Endothelial cell of umbilical vein (primary cell): Measurements from ENCODE around the gene NAGS. TPM values are rescaled to one million over a fixed set of nuclear protein-coding genes. Genes with fewer than 3 reads are reported as not detected.

Source experiments
- BruUV-seq: library from RNA; stranded (reverse); fragments of 400-500 nt; replicated peaks from 2 replicates; lab custom pipeline; 2021; lab: Mats Ljungman, UMichigan
- CTCF ChIA-PET: fragments of 300-600, 350-600 bp; sonication (Branson Sonifier 250); formaldehyde crosslinking; loops from one replicate; lab custom pipeline; 2021; ENCODE audit warnings: antibody characterized with exemption, inconsistent platforms; lab: Charles Lee
- POLR2A ChIA-PET: fragments of 300-600, 350-600 bp; sonication (Branson Sonifier 250); formaldehyde crosslinking; loops from one replicate; lab custom pipeline; 2021; ENCODE audit warnings: antibody characterized with exemption, inconsistent platforms; lab: Charles Lee
- DNase-seq: peaks from one replicate; pipeline ENCODE4 v3.0.0-alpha.2; 2011; ENCODE audit warnings: low read depth, low spot score
- FAIRE-seq: peaks from 2 replicates; lab custom pipeline; 2011; peaks lifted over from hg19 to GRCh38; lab: Jason Lieb, UNC
- H2AFZ ChIP-seq: 2 replicates; pipeline ENCODE4 v1.6.0; 2012; ENCODE audit warnings: low read depth, low read length, control low read depth, inconsistent platforms
- H3K27ac ChIP-seq: 2 replicates; pipeline ENCODE4 v1.5.1; 2011; ENCODE audit warnings: low read depth, mild to moderate bottlenecking, control low read depth, low read length, moderate library complexity; ENCODE audit not compliant: insufficient read depth
- H3K27me3 ChIP-seq, 2 experiments: 2 replicates each; pipeline versions ENCODE4 v1.6.0 to v1.6.1; 2011; ENCODE audit warnings: low read length in 2 of 2, mixed read lengths in 1 of 2; ENCODE audit not compliant: control insufficient read depth in 2 of 2, insufficient read depth in 2 of 2
- H3K36me3 ChIP-seq, 2 experiments: 2 replicates in 1 of 2; 3 replicates in 1 of 2; pipeline ENCODE4 v1.5.1; 2011; ENCODE audit warnings: low read length in 2 of 2, mild to moderate bottlenecking in 1 of 2, moderate library complexity in 1 of 2; ENCODE audit not compliant: control insufficient read depth in 2 of 2, insufficient read depth in 2 of 2; ENCODE audit errors: extremely low read depth in 1 of 2
- H3K4me1 ChIP-seq: 3 replicates; pipeline ENCODE4 v1.5.1; 2011; ENCODE audit warnings: mild to moderate bottlenecking, low read length; ENCODE audit not compliant: control insufficient read depth, insufficient read depth; ENCODE audit errors: extremely low read depth
- H3K4me2 ChIP-seq: 2 replicates; pipeline ENCODE4 v1.6.1; 2011; ENCODE audit warnings: low read length, control low read depth, mixed read lengths; ENCODE audit not compliant: insufficient read depth
- H3K4me3 ChIP-seq, 3 experiments: fragments of 200-600 bp in 1 of 3; sonication (generic), shearing (Covaris generic) in 1 of 3; replicated peaks in 1 of 3; 2 replicates each; pipeline ENCODE4 v1.5.1; 2011 to 2016; ENCODE audit warnings: control low read depth in 3 of 3, low read length in 3 of 3, mild to moderate bottlenecking in 2 of 3, inconsistent platforms in 1 of 3, low read depth in 1 of 3, moderate library complexity in 1 of 3; ENCODE audit not compliant: insufficient read depth in 1 of 3
- H3K79me2 ChIP-seq: 2 replicates; pipeline ENCODE4 v1.6.0; 2012; ENCODE audit warnings: low read length, inconsistent platforms; ENCODE audit not compliant: control insufficient read depth, insufficient read depth
- H3K9ac ChIP-seq: replicated peaks from 2 replicates; pipeline ENCODE3; 2011; ENCODE audit warnings: low read length, control low read depth; ENCODE audit not compliant: insufficient read depth; ENCODE audit errors: extremely low read depth
- H3K9me1 ChIP-seq: replicated peaks from 3 replicates; pipeline ENCODE4 v1.6.0; 2011; ENCODE audit warnings: mild to moderate bottlenecking, low read length; ENCODE audit not compliant: control insufficient read depth, insufficient read depth; ENCODE audit errors: extremely low read depth
- H3K9me3 ChIP-seq: replicated peaks from 2 replicates; pipeline ENCODE4 v1.5.1; 2012; ENCODE audit warnings: low read length, inconsistent platforms; ENCODE audit not compliant: control insufficient read depth, insufficient read depth
- H4K20me1 ChIP-seq: replicated peaks from 2 replicates; pipeline ENCODE3; 2011; ENCODE audit warnings: mild to moderate bottlenecking, low read length; ENCODE audit not compliant: control insufficient read depth, insufficient read depth; ENCODE audit errors: extremely low read depth
- CTCF ChIP-seq, 2 donors: IDR thresholded peaks; 1 replicate in 1 of 2; 2 replicates in 1 of 2; pipeline ENCODE4 v1.5.1; 2011; ENCODE audit warnings: low read length in 2 of 2, mild to moderate bottlenecking in 2 of 2, moderate library complexity in 2 of 2, control low read depth in 1 of 2, inconsistent platforms in 1 of 2, low read depth in 1 of 2; ENCODE audit not compliant: insufficient read depth in 1 of 2; ENCODE audit errors: extremely low read depth in 1 of 2
- EZH2 ChIP-seq: IDR thresholded peaks from 2 replicates; pipeline ENCODE4 v1.6.1; 2012; ENCODE audit warnings: borderline replicate concordance, low read depth, mild to moderate bottlenecking, moderate library complexity, low read length, inconsistent platforms; ENCODE audit not compliant: severe bottlenecking
- FOS ChIP-seq: IDR thresholded peaks from 2 replicates; pipeline ENCODE4 v1.6.1; 2011; ENCODE audit warnings: mild to moderate bottlenecking, low read length, moderate library complexity, borderline replicate concordance; ENCODE audit not compliant: insufficient read depth
- GATA2 ChIP-seq: IDR thresholded peaks from 2 replicates; pipeline ENCODE4 v1.7.0; 2011; ENCODE audit warnings: low read depth, mild to moderate bottlenecking, moderate library complexity, mixed read lengths, low read length; ENCODE audit not compliant: insufficient read length, insufficient read depth
- JUN ChIP-seq: IDR thresholded peaks from 2 replicates; pipeline ENCODE4 v1.6.1; 2011; ENCODE audit warnings: borderline replicate concordance, low read depth; ENCODE audit not compliant: insufficient read length, insufficient read depth
- MYC ChIP-seq: IDR thresholded peaks from one replicate; pipeline ENCODE4 v1.6.1; 2011; ENCODE audit warnings: mild to moderate bottlenecking, low read depth, low read length
- POLR2A ChIP-seq: IDR thresholded peaks from 2 replicates; pipeline ENCODE4 v1.6.1; 2012; ENCODE audit warnings: low read depth, mild to moderate bottlenecking, control low read depth, low read length
- POLR2AphosphoS5 ChIP-seq: IDR thresholded peaks from 2 replicates; pipeline ENCODE4 v1.6.1; 2012; ENCODE audit warnings: low read depth, mild to moderate bottlenecking, control low read depth, low read length, moderate library complexity; ENCODE audit not compliant: insufficient read depth
- dilution Hi-C: fragments of 300-500 bp; cut with MboI; formaldehyde crosslinking; loops from one replicate; pipeline ENCODE4 v1.15.0; 2019; ENCODE audit warnings: low sequenced_read_pairs; ENCODE audit not compliant: extremely low pct_ligation_motif_present
- intact Hi-C: fragments of 100-400 bp; cut with micrococcal nuclease; formaldehyde crosslinking; loops from one replicate; pipeline ENCODE4 v1.10.0; 2022
- polyA plus RNA-seq, 4 experiments: library from polyadenylated mRNA; depleted of rRNA in 3 of 4; stranded (reverse) in 3 of 4; unstranded in 1 of 4; fragments of >200 nt; gene quantifications; 2 replicates each; pipeline versions ENCODE4 v1.2.1 to v1.2.3, GENCODE V29; 2011 to 2012; ENCODE audit warnings: missing spikeins in 1 of 4
- total RNA-seq: library from RNA; stranded (reverse); gene quantifications from 2 replicates; pipeline ENCODE4 v1.2.3, GENCODE V29; 2021
- TF ChIP-seq, protein P1 (sequence below): IDR thresholded peaks from 2 replicates; pipeline ENCODE4 v1.6.1; 2011; ENCODE audit not compliant: insufficient read depth, insufficient read length

The NAGS gene
- total and polyA plus RNA-seq, 2 donors (not counting 3 experiments of a cell fraction or from before 2014, with no cell fraction given) = 3.3 to 6.1 TPM

DNA sequence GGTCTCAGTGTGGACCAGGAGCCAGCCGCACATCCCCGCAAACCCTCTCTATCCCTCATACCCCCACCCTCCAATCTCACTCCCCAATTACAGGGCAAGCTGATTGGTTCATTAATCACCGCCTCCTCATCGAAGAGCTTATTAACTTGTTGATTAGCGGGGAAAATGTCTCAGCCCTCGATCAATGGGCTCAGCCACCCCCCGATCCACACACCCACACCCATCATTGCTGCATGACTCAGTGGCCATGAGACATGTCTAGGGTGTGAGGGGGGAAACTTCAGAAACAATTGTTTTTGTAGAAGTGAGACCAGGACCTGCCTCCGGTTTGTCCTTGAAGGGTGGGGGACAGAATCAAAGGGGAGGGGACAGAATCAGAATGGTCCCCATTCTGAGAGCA, 48.2 kb upstream of the NAGS start:
- no peak overlapping the region for H2AFZ ChIP-seq
- POLR2A ChIA-PET = no interaction called here
- DNase-seq (no peak), FAIRE-seq (no peak)
- no peaks in the 10 kb centered on the region for H3K9me3 ChIP-seq
- no peak overlapping the region for H3K4me2 ChIP-seq
- H3K4me1 ChIP-seq = peaks cover 2% of the 10 kb centered on the region
- H3K79me2 ChIP-seq = no peaks in the 10 kb centered on the region
- CTCF ChIA-PET = interaction anchor here (5.0 kb wide), 1 partner anchor 13 kb away, joined by 42 read pairs; the partner anchor contains the start of gene PPY
- dilution Hi-C loops (no loop called here), intact Hi-C loops (no loop called here)
- no TSS peak for BruUV-seq
- no peak overlapping the region for H3K27ac ChIP-seq
- TF ChIP-seq POLR2A = no peak
- peaks cover 32 to 35% of the 10 kb centered on the region in 2 experiments for H3K27me3 ChIP-seq
- H3K36me3 ChIP-seq = no peaks in the 10 kb centered on the region
- H3K9me1 ChIP-seq = no peaks in the 10 kb centered on the region
- H3K4me3 ChIP-seq = no peak overlapping the region
- H3K9ac ChIP-seq = no peak overlapping the region
- no peaks in the 10 kb centered on the region for H4K20me1 ChIP-seq

- Histone ChIP-seq H3K36me3 (no peaks in the 10 kb centered on the region), H3K79me2 (no peaks in the 10 kb centered on the region), H3K4me2 (no peak overlapping the region), H3K27me3 (peaks cover 11 to 15% of the 10 kb centered on the region in 2 experiments), H2AFZ (no peak overlapping the region), H3K9me3 (no peaks in the 10 kb centered on the region), H4K20me1 (no peaks in the 10 kb centered on the region), H3K9me1 (no peaks in the 10 kb centered on the region), H3K4me1 (no peaks in the 10 kb centered on the region), H3K4me3 (no peak overlapping the region), H3K27ac (no peak overlapping the region), H3K9ac (no peak overlapping the region)
- CTCF ChIA-PET = interaction anchor here (0.9 to 5.0 kb wide), 7 partner anchors 15 to 209 kb away, joined by 3 to 42 read pairs (median 3); partner anchors contain the start of gene PPY
- BruUV-seq = no TSS peak
- dilution Hi-C loops (no loop called here), intact Hi-C loops (no loop called here)
- DNase-seq (no peak), FAIRE-seq (peak; percentile 49)
- TF ChIP-seq POLR2AphosphoS5 (no peak), CTCF (IDR thresholded peaks at IDR 0.05; ENCODE audit: extremely low read depth in 1 of 2, insufficient read depth in 1 of 2, low read depth in 1 of 2, low read length in 2 of 2) (no peak), FOS (no peak), JUN (no peak), POLR2A (no peak), MYC (no peak), GATA2 (no peak), EZH2 (no peak)
- TF ChIP-seq, protein P1, sequence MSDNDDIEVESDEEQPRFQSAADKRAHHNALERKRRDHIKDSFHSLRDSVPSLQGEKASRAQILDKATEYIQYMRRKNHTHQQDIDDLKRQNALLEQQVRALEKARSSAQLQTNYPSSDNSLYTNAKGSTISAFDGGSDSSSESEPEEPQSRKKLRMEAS = no peak
- POLR2A ChIA-PET = no interaction called here
These were observed 45.6 kb upstream of the NAGS start for GRCh38 chr17:43958748-43959352.
